HFF-Myc (cell line): ENCODE results near the gene RFWD3.
"Not testable (repeated sequence)": the region's sequence is repeated elsewhere in the genome, so short reads cannot be mapped to it uniquely, and the experiment has no call there.

Source experiments
- DNase-seq: peaks from one replicate; pipeline ENCODE4 v3.0.0-alpha.2; 2011; ENCODE audit warnings: low read depth; ENCODE audit errors: extremely low read depth
- H3K4me3 ChIP-seq: replicated peaks from 2 replicates; pipeline ENCODE4 v1.5.1; 2011; ENCODE audit warnings: low read depth, mild to moderate bottlenecking, control low read depth, low read length
- TF ChIP-seq, protein P1 (sequence below): IDR thresholded peaks from 2 replicates; pipeline ENCODE4 v1.5.1; 2012; ENCODE audit warnings: mild to moderate bottlenecking, low read depth, low read length, control low read depth; ENCODE audit errors: missing control alignments

RFWD3 gene

DNA sequence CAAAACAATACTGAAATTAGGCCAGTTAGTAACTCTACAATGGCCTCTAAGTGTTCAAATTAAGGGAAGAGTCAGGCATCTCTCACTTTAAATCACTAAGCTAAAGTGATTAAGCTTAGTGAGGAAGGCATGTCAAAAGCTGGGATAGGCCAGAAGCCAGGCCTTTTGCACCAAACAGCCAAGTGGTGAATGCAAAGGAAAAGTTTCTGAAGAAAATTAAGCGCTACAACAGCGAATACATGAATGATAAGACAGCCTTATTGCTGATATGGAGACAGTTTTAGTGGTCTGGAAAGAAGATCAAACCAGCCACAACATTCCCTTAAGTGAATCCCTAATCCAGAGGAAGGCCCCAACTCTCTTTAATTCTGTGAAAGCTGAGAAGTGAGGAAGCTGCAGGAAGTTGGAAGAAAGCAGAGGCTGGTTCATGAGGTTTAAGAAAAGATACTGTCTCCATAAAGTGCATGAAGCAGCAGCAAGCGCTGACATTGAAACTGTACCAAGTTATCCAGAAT, 12.1 kb downstream of the RFWD3 start:
- DNase-seq, result no peak
- TF ChIP-seq, protein P1, sequence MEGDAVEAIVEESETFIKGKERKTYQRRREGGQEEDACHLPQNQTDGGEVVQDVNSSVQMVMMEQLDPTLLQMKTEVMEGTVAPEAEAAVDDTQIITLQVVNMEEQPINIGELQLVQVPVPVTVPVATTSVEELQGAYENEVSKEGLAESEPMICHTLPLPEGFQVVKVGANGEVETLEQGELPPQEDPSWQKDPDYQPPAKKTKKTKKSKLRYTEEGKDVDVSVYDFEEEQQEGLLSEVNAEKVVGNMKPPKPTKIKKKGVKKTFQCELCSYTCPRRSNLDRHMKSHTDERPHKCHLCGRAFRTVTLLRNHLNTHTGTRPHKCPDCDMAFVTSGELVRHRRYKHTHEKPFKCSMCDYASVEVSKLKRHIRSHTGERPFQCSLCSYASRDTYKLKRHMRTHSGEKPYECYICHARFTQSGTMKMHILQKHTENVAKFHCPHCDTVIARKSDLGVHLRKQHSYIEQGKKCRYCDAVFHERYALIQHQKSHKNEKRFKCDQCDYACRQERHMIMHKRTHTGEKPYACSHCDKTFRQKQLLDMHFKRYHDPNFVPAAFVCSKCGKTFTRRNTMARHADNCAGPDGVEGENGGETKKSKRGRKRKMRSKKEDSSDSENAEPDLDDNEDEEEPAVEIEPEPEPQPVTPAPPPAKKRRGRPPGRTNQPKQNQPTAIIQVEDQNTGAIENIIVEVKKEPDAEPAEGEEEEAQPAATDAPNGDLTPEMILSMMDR, result no peak
- H3K4me3 ChIP-seq, result no peak overlapping the region

DNA sequence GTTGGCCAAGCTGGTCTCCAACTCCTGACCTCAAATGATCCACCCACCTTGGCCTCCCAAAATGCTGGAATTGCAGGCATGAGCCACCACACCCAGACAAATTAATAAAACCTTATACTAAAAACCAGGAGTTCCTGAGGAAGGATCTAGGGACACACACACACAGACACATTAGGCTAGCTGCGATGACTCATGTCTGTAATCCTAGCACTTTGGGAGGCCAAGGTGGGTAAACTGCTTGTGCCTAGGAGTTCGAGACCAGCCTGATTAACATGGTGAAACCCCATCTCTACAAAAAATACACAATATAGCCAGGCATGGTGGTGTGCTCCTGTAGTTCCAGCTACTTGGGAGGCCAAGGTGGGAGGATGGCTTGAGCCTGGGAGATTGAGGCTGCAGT, 13.8 kb downstream of the RFWD3 start:
- peak; percentile 10 for DNase-seq

DNA sequence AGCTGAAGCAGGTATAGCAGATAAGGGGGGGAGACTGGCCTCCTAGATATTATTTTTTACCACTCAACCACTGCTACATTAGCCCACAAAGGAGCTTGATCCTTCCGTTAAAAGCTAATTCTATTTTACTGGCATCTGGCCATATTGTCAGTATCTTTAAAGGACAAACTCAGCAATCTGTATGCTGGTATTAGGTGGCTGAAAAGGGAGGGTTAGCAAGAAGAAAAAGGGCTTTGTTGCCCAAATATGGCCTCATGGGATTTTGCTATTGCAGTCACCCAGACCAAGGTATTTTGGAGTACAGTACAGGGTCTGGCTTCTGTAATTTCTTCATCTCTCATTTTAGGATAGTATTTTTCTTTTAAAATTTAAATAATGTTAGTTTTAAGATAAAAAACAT, 14.4 kb downstream of the RFWD3 start:
- TF ChIP-seq, protein P1, result no peak
- DNase-seq, result no peak
- H3K4me3 ChIP-seq, result no peak overlapping the region

More for the DNA sequence above, 13.8 kb downstream of the RFWD3 start:
- not testable (repeated sequence) for H3K4me3 ChIP-seq

DNA sequence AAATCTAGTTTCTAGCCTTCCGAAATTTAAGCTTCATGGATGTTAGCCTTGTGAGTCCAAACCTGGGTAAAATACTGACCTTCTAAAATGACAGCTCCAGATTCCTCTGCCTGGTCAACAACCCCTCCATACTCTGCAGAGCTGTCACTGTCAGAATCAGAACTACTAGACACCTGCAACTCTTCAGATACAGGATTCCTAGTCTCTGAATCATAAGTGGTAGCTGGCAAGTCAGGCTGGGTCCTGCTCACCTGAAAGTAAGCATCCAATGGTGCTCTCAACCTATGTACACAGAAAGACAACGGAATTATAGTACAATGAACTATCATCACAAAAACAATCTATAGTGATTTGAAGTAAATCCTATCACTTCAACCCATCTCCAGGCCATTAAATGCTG, 14.8 kb downstream of the RFWD3 start:
- H3K4me3 ChIP-seq, result no peak overlapping the region
- DNase-seq, result no peak
- TF ChIP-seq, protein P1, result no peak

DNA sequence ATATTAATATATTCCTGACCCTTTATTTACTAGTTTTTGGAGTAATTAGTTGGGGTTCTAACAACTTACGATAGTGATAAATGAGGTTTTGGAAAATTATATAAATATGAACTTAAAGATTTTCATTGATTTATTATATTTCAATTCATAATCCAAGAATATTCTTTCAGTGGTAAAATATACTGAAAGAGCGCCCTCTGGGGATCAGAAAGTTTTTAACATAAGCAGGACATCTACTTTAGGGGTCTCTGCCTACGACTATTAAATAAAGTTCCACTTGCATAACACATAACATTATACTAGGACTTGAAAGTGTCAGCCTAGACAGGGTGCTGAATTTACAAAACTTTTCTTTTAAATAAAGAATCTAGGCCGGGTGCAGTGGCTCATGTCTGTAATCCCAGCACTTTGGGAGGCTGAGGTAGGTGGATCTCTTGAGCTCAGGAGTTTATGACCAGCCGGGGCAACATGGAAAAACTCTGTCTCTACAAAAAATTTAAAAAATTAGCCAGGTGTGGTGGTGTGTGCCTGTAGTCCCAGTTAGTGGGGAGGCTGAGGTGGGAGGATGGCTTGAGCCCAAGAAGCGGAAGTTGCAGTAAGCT, 15.6 kb downstream of the RFWD3 start:
- no peak for DNase-seq
- no peak overlapping the region for H3K4me3 ChIP-seq
- TF ChIP-seq, protein P1, result peak; percentile 41

DNA sequence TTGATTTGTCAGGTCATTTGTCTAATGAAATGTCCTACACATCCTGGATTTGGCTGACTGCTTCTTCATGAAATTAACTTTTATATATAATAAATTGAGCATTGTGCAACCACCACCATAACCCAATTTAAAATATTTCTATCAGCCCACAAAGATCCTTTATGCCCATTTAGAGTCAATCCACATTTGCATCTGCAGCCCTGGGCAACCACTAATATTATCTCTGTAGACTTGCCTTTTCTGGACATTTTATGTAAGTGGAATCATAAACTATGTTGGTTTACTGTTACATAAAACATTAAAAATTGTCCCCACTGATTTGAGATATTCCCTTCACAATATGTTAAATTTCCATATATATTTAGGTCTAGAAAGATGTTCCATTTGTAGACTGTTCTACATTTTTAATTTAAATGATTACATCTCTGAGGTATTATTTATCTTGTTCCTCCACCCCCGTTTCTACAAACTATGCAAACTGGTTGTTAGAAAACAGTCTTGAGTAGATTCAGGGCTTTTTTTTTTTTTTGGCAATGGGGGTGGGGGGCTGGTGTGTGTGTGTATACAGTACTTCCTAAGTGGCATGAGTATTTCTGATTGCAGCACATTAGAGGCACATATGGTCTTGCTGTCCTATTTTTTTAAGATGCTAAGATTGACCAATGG, 16.7 kb downstream of the RFWD3 start:
- no peak for DNase-seq
- no peak overlapping the region for H3K4me3 ChIP-seq
- TF ChIP-seq, protein P1, result no peak

DNA sequence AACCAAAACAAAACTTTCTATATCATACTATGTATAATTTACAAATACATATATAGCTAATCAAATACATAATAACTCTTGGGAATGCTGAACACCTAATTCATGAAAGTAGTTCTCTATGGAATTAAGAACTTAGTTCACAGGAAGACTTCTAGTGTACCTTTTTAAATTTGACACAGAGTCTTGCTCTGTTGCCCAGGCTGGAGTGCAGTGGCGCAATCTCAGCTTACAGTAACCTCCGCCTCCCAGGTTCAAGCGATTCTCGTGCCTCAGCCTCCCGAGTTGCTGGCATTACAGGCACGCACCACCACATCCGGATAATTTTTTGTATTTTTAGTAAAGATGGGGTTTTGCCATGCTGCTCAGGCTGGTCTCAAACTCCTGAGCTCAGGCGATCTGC, 24.7 kb downstream of the RFWD3 start:
- TF ChIP-seq, protein P1, result no peak
- H3K4me3 ChIP-seq, result no peak overlapping the region
- DNase-seq, result no peak
